NB4 (cell line): ENCODE measurements around the gene LILRA6.
"Not testable (repeated sequence)": the region's sequence is repeated elsewhere in the genome, so short reads cannot be mapped to it uniquely, and the experiment has no call there.

Source experiments
- CTCF ChIP-seq: IDR thresholded peaks from one replicate; pipeline ENCODE4 v1.5.1; 2012; ENCODE audit warnings: low read depth, low read length
- POLR2A ChIP-seq: IDR thresholded peaks from 2 replicates; pipeline ENCODE4 v1.6.1; 2011; ENCODE audit warnings: mild to moderate bottlenecking; ENCODE audit not compliant: insufficient read length; ENCODE audit errors: extremely low read depth

GRCh38 chr19:54214217-54214616, 28.4 kb downstream of the LILRA6 start:
- not testable (repeated sequence) for TF ChIP-seq POLR2A, CTCF
